Peyer's patch (tissue), 4 donors: ENCODE data around the gene ARHGEF3. TPM values are rescaled to one million over a fixed set of nuclear protein-coding genes. Genes with fewer than 3 reads are reported as not detected.
"Not testable (repeated sequence)": the region's sequence is repeated elsewhere in the genome, so short reads cannot be mapped to it uniquely, and the experiment has no call there.

Experiments used
- DNase-seq, 3 donors: peaks; one replicate each; pipeline ENCODE4 v3.0.0-alpha.2; 2017 to 2019
- H3K27ac ChIP-seq, 4 donors: fragments of 200-600 bp; sonication (generic); one replicate each; pipeline ENCODE4 v1.5.1; 2016 to 2019
- H3K27me3 ChIP-seq, 2 donors: fragments of 200-600 bp; sonication (generic); one replicate each; pipeline ENCODE4 v1.5.1; 2019
- H3K36me3 ChIP-seq, 3 donors: fragments of 200-600 bp; sonication (generic); one replicate each; pipeline ENCODE4 v1.5.1; 2016 to 2019
- H3K4me1 ChIP-seq, 4 donors: fragments of 200-600 bp; sonication (generic); one replicate each; pipeline ENCODE4 v1.5.1; 2016 to 2019
- H3K4me3 ChIP-seq, 4 donors: fragments of 200-600 bp; sonication (generic); 1 replicate in 3 of 4; 2 replicates in 1 of 4; pipeline ENCODE4 v1.5.1; 2016 to 2019; ENCODE audit warnings: mild to moderate bottlenecking in 1 of 4
- H3K9me3 ChIP-seq, 4 donors: fragments of 200-600 bp; sonication (generic); one replicate each; pipeline ENCODE4 v1.5.1; 2016 to 2019; ENCODE audit warnings: mild to moderate bottlenecking in 1 of 4
- POLR2A ChIP-seq, 2 donors: fragments of 450-650 bp; IDR thresholded peaks; one replicate each; pipeline ENCODE4 v1.5.1; 2017; ENCODE audit warnings: antibody characterized with exemption in 2 of 2, mild to moderate bottlenecking in 2 of 2, moderate library complexity in 2 of 2
- total RNA-seq, 4 donors: library from RNA; depleted of rRNA; stranded (reverse); fragments of >200 nt; gene quantifications; one replicate each; pipeline ENCODE4 v1.1.0, GENCODE V29; 2016
- TF ChIP-seq, protein P1 (sequence below), 6 experiments: fragments of 450-650 bp in 4 of 6; fragments of 200-600 bp in 2 of 6; sonication (generic) in 1 of 6; IDR thresholded peaks; one replicate each; pipeline ENCODE4 v1.5.1; 2017 to 2019; ENCODE audit warnings: antibody characterized with exemption in 6 of 6, mild to moderate bottlenecking in 3 of 6, moderate library complexity in 1 of 6

ARHGEF3 gene
- total RNA-seq, 4 donors from 2014 or later: 4.5 to 40.4 (median 6.2) TPM

DNA sequence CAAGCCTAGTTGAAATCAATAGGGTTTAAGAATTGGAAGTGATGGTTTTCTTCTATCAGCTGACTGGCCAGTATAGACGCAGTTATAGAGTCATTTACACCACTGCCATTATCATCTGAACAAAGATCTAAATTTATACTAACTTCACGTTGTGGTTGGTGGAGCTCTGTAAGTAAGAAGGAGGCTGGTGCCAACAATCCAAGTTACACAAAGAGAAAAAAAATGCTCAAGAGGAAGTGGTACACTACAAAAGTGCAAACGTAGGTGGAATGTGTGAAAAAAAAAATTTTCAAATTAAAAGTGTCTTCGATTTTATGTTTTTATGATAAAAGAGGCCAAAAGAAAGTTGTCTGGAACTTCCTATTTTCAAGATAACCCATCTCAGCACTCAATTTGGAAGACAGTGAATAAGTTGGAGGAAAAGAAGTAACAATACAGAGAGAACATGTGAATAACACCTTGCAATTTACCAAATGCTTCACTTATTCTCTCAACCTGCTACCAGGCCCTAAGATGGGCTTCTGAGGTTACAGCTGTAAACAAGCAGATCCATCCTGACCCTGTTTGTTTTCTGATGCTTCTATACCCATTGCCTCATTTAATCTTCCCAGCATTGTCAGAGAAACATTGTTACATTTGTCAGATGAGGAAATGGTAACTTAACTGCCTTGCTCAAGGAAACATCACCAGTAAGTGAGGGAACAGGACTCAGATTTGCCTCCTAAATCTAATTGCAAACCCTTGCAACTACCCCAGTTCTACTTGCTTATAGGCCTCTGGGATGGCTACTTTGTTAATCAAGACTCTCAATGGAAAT, 106.7 kb downstream of the ARHGEF3 start:
- Histone ChIP-seq H3K4me3 (no peak overlapping the region), H3K27me3 (no peaks in the 10 kb centered on the region), H3K27ac (peak overlapping the region in 3 of 4 donors; percentile 11 to 58 (median 39)), H3K36me3 (no peaks in the 10 kb centered on the region), H3K4me1 (no peaks in the 10 kb centered on the region), H3K9me3 (no peaks in the 10 kb centered on the region)
- TF ChIP-seq, protein P1, sequence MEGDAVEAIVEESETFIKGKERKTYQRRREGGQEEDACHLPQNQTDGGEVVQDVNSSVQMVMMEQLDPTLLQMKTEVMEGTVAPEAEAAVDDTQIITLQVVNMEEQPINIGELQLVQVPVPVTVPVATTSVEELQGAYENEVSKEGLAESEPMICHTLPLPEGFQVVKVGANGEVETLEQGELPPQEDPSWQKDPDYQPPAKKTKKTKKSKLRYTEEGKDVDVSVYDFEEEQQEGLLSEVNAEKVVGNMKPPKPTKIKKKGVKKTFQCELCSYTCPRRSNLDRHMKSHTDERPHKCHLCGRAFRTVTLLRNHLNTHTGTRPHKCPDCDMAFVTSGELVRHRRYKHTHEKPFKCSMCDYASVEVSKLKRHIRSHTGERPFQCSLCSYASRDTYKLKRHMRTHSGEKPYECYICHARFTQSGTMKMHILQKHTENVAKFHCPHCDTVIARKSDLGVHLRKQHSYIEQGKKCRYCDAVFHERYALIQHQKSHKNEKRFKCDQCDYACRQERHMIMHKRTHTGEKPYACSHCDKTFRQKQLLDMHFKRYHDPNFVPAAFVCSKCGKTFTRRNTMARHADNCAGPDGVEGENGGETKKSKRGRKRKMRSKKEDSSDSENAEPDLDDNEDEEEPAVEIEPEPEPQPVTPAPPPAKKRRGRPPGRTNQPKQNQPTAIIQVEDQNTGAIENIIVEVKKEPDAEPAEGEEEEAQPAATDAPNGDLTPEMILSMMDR (IDR thresholded peaks at IDR 0.05): no peak
- TF ChIP-seq POLR2A (IDR thresholded peaks at IDR 0.05): no peak
- DNase-seq: no peak

DNA sequence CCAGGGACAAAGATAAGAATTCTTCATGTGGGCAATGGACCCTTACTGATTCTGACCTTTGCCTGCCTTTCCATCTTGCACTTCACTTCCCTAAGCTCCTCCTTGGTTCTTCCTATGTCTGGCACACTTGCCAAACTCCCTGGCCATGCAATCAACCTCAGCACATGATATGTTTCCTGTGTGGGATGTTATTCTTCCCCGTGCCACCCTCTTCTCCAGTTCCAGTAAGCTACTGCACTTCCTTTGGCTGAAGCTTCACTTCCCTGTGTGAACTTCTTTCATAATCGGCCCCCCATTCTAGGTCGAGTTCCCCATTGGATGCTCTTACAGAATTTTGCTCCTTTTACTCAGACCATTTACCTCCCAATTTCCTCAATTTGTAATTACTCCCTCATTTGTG, 108.0 kb downstream of the ARHGEF3 start:
- Histone ChIP-seq H3K27me3 (no peaks in the 10 kb centered on the region), H3K36me3 (no peaks in the 10 kb centered on the region), H3K4me3 (no peak overlapping the region), H3K9me3 (no peaks in the 10 kb centered on the region), H3K4me1 (no peaks in the 10 kb centered on the region), H3K27ac (no peak overlapping the region)
- TF ChIP-seq, protein P1 (IDR thresholded peaks at IDR 0.05): no peak
- no peak for TF ChIP-seq POLR2A (IDR thresholded peaks at IDR 0.05)
- DNase-seq: no peak

DNA sequence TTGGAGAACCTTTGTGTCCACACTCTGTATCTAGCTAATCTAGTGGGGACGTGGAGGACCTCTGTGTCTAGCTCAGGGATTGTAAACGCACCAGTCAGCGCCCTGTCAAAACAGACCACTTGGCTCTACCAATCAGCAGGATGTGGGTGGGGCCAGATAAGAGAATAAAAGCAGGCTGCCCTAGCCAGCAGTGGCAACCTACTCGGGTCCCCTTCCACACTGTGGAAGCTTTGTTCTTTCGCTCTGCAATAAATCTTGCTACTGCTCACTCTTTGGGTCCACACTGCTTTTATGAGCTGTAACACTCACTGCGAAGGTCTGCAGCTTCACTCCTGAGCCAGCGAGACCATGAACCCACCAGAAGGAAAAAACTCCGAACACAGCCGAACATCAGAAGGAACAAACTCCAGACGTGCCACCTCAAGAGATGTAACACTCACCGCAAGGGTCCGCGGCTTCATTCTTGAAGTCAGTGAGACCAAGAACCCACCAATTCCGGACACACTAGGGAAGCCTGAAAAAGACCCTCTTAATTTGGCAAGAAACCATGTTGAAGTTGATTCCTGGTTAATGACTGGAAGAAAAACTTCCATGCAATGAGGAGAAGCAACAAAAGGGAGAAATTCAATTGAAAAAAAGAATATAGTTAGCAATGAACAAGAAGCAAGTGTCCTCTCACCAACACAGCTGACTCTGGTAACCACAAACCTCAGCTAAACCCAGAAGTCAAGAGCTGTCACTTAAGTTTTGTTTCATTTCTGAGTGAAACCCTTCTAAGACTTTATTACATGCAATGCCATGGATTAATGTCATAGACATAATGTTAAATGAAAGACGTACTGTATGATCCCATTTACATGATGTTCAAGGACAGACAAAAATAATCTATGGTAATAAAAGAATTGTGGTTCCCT, 109.0 kb downstream of the ARHGEF3 start:
- not testable (repeated sequence) for H3K27ac ChIP-seq, H3K36me3 ChIP-seq, DNase-seq, H3K27me3 ChIP-seq, H3K9me3 ChIP-seq, H3K4me1 ChIP-seq, H3K4me3 ChIP-seq

DNA sequence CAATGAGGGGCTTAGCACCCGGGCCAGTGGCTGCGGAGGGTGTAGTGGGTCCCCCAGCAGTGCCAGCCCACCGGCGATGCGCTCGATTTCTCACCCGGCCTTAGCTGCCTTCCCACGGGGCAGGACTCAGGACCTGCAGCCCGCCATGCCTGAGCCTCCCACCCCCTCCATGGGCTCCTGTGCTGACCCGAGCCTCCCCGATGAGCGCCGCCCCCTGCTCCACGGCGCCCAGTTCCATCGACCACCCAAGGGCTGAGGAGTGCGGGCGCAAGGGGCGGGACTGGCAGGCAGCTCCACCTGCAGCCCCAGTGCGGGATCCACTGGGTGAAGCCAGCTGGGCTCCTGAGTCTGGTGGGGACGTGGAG, 109.8 kb downstream of the ARHGEF3 start:
- H3K36me3 ChIP-seq, DNase-seq, H3K9me3 ChIP-seq, H3K27me3 ChIP-seq, H3K4me3 ChIP-seq, H3K27ac ChIP-seq, H3K4me1 ChIP-seq: not testable (repeated sequence)

DNA sequence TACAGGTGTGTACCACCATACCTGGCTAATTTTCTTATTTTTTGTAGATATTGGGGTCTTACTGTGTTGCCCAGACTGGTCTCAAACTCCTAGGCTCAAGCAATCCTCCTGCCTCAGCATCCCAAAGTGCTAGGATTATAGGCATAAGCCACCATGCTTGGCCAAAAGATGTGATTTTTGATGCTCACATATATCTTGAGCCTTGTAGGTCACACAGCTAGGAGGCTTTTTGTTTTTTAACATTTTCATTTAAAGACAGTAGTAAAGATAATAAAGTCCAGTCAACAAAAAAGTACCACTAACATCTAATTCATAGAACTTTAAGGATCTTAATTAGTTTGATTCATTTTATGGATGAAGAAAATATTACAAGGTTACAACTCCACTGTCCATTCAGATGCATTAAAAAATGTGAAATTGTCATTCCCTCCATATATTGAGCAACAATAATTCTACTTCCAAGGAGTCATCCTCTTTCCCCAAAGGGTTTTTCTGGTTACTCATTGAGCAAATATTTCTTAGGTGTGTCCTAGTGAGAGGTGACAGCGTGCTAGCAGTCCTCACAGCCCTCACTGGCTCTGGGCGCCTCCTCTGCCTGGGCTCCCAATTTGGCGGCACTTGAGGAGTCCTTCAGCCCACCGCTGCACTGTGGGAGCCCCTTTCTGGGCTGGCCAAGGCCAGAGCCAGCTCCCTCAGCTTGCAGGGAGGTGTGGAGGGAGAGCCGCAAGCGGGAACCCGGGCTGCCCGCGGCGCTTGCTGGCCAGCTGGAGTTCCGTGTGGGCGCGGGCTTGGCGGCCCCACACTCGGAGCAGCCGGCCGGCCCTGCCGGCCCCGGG, 110.4 kb downstream of the ARHGEF3 start:
- Histone ChIP-seq H3K9me3 (no peaks in the 10 kb centered on the region), H3K4me1 (no peaks in the 10 kb centered on the region), H3K27me3 (no peaks in the 10 kb centered on the region), H3K27ac (no peak overlapping the region), H3K4me3 (no peak overlapping the region), H3K36me3 (no peaks in the 10 kb centered on the region)
- TF ChIP-seq, protein P1 (IDR thresholded peaks at IDR 0.05): no peak
- TF ChIP-seq POLR2A (IDR thresholded peaks at IDR 0.05): no peak
- DNase-seq: no peak

DNA sequence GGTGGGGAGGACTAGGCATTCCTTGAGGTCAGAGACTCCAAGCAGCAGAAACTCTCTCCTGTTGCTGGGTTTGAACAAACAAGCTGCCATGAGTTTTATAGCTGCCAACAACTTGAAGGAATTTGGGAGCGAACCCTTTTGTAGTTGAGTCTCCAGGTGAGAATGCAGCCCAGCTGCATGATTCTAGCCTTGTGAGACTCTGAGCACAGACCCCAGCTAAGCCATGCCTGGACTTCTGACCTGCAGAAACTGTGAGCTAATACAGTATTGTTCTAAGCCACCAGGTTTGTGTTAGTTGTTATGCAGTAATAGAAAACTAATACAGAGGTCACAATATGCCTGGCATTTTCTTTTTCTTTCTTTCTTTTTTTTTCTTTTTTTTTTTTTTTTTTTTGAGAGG, 112.4 kb downstream of the ARHGEF3 start:
- no peaks in the 10 kb centered on the region for H3K27me3 ChIP-seq
- no peak for DNase-seq
- no peaks in the 10 kb centered on the region for H3K9me3 ChIP-seq
- H3K4me3 ChIP-seq: no peak overlapping the region
- no peaks in the 10 kb centered on the region for H3K36me3 ChIP-seq
- H3K4me1 ChIP-seq: no peaks in the 10 kb centered on the region
- TF ChIP-seq, protein P1 (IDR thresholded peaks at IDR 0.05): no peak
- no peak overlapping the region for H3K27ac ChIP-seq
